Measurements from ENCODE around the gene ADGRV1.

The ADGRV1 gene

DNA sequence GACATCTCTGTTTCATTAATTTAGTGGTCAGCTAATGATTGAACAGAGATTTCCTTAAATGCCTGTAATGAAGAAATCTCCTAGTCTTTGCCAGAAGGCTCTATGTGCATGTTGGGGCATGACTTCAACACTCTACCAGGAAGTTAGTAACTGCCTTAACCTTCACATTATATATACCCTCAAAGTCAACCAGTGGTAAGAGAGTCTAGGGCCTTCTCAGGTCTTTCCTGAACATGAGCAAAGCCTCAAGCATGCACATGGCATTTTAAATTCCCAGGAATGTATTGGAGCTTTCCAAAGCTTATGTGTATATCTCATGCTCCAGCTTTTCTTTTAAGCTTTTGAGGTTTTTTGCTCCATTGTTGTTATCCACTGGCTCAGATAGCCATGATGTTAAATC lies 436.2 kb downstream of the ADGRV1 start:
- CTCF ChIA-PET: no interaction called here
- TF ChIP-seq ELF4 (IDR thresholded peaks at IDR 0.05): no peak
- no peak for TF ChIP-seq SP1 (IDR thresholded peaks at IDR 0.05)
- no peak for TF ChIP-seq L3MBTL2 (conservative IDR thresholded peaks at IDR 0.05)
- no peak for TF ChIP-seq SUZ12 (IDR thresholded peaks at IDR 0.05)
- no peak for TF ChIP-seq FOXM1 (IDR thresholded peaks at IDR 0.05; ENCODE audit: borderline replicate concordance)
- TF ChIP-seq LEF1 (IDR thresholded peaks at IDR 0.05; ENCODE audit: borderline replicate concordance): no peak
- no peak for TF ChIP-seq TARDBP (IDR thresholded peaks at IDR 0.05)
- TF ChIP-seq FOXK2 (IDR thresholded peaks at IDR 0.05): no peak
- TF ChIP-seq CTBP1 (IDR thresholded peaks at IDR 0.05; ENCODE audit: borderline replicate concordance): no peak
- no peak for TF ChIP-seq BHLHE40 (IDR thresholded peaks at IDR 0.05; ENCODE audit: borderline replicate concordance)
- no peak for TF ChIP-seq HDGF (IDR thresholded peaks at IDR 0.05; ENCODE audit: borderline replicate concordance)
- no peak for TF ChIP-seq FOXA1 (IDR thresholded peaks at IDR 0.05)
- TF ChIP-seq, protein P1, sequence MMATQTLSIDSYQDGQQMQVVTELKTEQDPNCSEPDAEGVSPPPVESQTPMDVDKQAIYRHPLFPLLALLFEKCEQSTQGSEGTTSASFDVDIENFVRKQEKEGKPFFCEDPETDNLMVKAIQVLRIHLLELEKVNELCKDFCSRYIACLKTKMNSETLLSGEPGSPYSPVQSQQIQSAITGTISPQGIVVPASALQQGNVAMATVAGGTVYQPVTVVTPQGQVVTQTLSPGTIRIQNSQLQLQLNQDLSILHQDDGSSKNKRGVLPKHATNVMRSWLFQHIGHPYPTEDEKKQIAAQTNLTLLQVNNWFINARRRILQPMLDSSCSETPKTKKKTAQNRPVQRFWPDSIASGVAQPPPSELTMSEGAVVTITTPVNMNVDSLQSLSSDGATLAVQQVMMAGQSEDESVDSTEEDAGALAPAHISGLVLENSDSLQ (IDR thresholded peaks at IDR 0.05): no peak
- DNase-seq (ENCODE audit: extremely low spot score): no peak
- POLR2A ChIA-PET: no interaction called here

DNA sequence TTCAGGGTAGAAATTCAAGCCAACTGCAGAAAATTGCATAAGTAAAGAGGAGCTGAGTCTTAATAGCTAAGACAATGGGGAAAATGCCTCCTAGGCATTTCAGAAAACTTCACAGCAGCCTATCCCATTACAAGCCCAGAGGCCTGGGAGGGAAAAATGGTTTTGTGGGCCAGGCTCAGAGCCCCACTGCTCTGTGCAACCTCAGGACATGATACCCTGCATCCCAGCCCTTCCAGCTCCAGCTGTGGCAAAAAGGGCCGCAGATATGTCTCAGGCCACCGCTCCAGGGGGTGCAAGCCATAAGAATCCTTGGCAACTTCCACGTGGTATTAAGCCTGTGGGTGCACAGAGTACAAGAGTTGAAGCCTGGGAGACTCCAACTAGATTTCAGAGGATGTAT lies 437.5 kb downstream of the ADGRV1 start:
- TF ChIP-seq, protein P1 (IDR thresholded peaks at IDR 0.05): no peak
- TF ChIP-seq ZNF384 (IDR thresholded peaks at IDR 0.05) (no peak), L3MBTL2 (conservative IDR thresholded peaks at IDR 0.05) (no peak)
- DNase-seq (ENCODE audit: extremely low spot score): no peak
- ChIA-PET POLR2A (no interaction called here), CTCF (no interaction called here)

DNA sequence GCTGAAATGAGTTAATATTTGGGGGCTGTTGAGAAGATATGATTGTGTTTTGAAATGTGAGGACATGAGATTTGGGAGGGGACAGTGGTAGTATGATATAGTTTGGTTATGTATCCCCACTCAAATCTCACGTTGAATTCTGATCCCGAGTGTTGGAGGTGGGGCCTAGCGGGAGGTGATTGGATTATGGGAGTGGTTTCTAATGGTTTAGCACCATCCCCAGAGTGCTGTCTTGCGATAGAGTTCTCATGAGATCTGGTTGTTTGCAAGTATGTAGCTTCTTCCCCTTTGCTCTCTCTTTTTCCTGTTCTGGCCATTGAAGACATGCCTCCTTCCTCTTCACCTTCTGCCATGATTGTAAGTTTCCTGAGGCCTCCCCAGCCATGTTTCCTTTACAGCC lies 438.5 kb downstream of the ADGRV1 start:
- DNase-seq (ENCODE audit: extremely low spot score): no peak
- POLR2A ChIA-PET: no interaction called here
- no peak for TF ChIP-seq FOXK2 (IDR thresholded peaks at IDR 0.05)
- TF ChIP-seq ZNF384 (IDR thresholded peaks at IDR 0.05): no peak
- TF ChIP-seq, protein P1 (IDR thresholded peaks at IDR 0.05): no peak
- no peak for TF ChIP-seq LEF1 (IDR thresholded peaks at IDR 0.05; ENCODE audit: borderline replicate concordance)
- no peak for TF ChIP-seq ARNT (IDR thresholded peaks at IDR 0.05)
- no peak for TF ChIP-seq SP1 (IDR thresholded peaks at IDR 0.05)
- no peak for TF ChIP-seq FOXA1 (IDR thresholded peaks at IDR 0.05)
- TF ChIP-seq BHLHE40 (IDR thresholded peaks at IDR 0.05; ENCODE audit: borderline replicate concordance): no peak
- no peak for TF ChIP-seq CTBP1 (IDR thresholded peaks at IDR 0.05; ENCODE audit: borderline replicate concordance)
- CTCF ChIA-PET: no interaction called here

DNA sequence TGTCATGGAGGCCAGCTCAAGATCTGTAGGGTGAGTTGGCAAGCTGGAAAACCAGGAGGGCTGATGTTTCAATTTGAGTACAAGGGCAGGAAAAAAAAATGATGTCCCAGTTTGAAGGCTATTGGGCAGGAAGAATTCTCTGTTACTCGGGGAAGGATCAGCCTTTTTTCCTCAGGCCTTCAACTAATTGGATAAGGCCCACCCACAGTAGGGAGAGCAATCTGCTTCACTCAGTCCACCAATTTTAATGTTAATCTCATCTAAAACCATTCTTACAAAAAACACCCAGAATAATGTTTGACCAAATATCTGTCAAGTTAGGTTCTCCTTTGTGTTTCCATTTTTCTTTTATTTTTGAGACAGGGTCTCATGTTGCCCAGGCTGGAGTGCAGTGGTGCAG lies 442.1 kb downstream of the ADGRV1 start:
- DNase-seq (ENCODE audit: extremely low spot score): no peak
- no peak for TF ChIP-seq ELF4 (IDR thresholded peaks at IDR 0.05)
- TF ChIP-seq CTBP1 (IDR thresholded peaks at IDR 0.05; ENCODE audit: borderline replicate concordance): no peak
- no peak for TF ChIP-seq LEF1 (IDR thresholded peaks at IDR 0.05; ENCODE audit: borderline replicate concordance)
- no peak for TF ChIP-seq ARNT (IDR thresholded peaks at IDR 0.05)
- no peak for TF ChIP-seq SUZ12 (IDR thresholded peaks at IDR 0.05)
- TF ChIP-seq FOXM1 (IDR thresholded peaks at IDR 0.05; ENCODE audit: borderline replicate concordance): no peak
- TF ChIP-seq BHLHE40 (IDR thresholded peaks at IDR 0.05; ENCODE audit: borderline replicate concordance): no peak
- TF ChIP-seq, protein P1 (IDR thresholded peaks at IDR 0.05): no peak
- no peak for TF ChIP-seq NFRKB (IDR thresholded peaks at IDR 0.05)
- no peak for TF ChIP-seq TARDBP (IDR thresholded peaks at IDR 0.05)
- no peak for TF ChIP-seq L3MBTL2 (conservative IDR thresholded peaks at IDR 0.05)
- TF ChIP-seq SP1 (IDR thresholded peaks at IDR 0.05): no peak
- no peak for TF ChIP-seq FOXA1 (IDR thresholded peaks at IDR 0.05)
- TF ChIP-seq FOXK2 (IDR thresholded peaks at IDR 0.05): no peak
- TF ChIP-seq HDGF (IDR thresholded peaks at IDR 0.05; ENCODE audit: borderline replicate concordance): no peak
- no peak for TF ChIP-seq ZNF384 (IDR thresholded peaks at IDR 0.05)
- ChIA-PET POLR2A (no interaction called here), CTCF (no interaction called here)

DNA sequence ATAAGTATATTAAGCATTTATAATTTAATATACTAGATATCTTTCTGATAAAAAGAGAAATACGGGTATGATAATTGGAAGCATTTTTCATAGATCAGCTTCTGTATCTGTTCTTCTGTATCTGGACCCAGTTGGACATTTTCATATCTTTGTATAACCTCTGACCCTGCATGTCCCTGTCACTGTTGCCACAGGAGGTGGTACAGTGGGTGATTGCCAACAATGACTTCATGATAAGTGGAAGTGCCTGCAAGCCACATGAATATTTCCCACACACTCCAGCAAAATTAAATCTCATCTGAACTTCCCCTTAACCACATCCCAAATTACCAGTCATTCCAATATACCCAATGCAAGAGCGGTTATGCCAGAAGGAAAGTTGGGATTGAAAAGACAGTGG lies 448.1 kb downstream of the ADGRV1 start:
- no peak for DNase-seq (ENCODE audit: extremely low spot score)
- CTCF ChIA-PET: no interaction called here
- POLR2A ChIA-PET: no interaction called here
- no peak for TF ChIP-seq ELF4 (IDR thresholded peaks at IDR 0.05)
- TF ChIP-seq NFRKB (IDR thresholded peaks at IDR 0.05): no peak
- no peak for TF ChIP-seq TARDBP (IDR thresholded peaks at IDR 0.05)
- TF ChIP-seq L3MBTL2 (conservative IDR thresholded peaks at IDR 0.05): no peak
- TF ChIP-seq, protein P1 (IDR thresholded peaks at IDR 0.05): no peak
- no peak for TF ChIP-seq ARNT (IDR thresholded peaks at IDR 0.05)
- TF ChIP-seq LEF1 (IDR thresholded peaks at IDR 0.05; ENCODE audit: borderline replicate concordance): no peak
- no peak for TF ChIP-seq SUZ12 (IDR thresholded peaks at IDR 0.05)
- no peak for TF ChIP-seq ZNF384 (IDR thresholded peaks at IDR 0.05)
- no peak for TF ChIP-seq FOXM1 (IDR thresholded peaks at IDR 0.05; ENCODE audit: borderline replicate concordance)
- no peak for TF ChIP-seq SP1 (IDR thresholded peaks at IDR 0.05)
- no peak for TF ChIP-seq HDGF (IDR thresholded peaks at IDR 0.05; ENCODE audit: borderline replicate concordance)
- no peak for TF ChIP-seq FOXA1 (IDR thresholded peaks at IDR 0.05)
- no peak for TF ChIP-seq FOXK2 (IDR thresholded peaks at IDR 0.05)
- TF ChIP-seq CTBP1 (IDR thresholded peaks at IDR 0.05; ENCODE audit: borderline replicate concordance): no peak
- no peak for TF ChIP-seq BHLHE40 (IDR thresholded peaks at IDR 0.05; ENCODE audit: borderline replicate concordance)
